Posterior vena cava (tissue), 2 donors: Measurements from ENCODE around the gene CARD8. TPM values are rescaled to one million over a fixed set of nuclear protein-coding genes. Genes with fewer than 3 reads are reported as not detected.

Source experiments
- DNase-seq: peaks from one replicate; pipeline ENCODE4 v3.0.0-alpha.2; 2020; ENCODE audit warnings: low spot score
- intact Hi-C, 2 donors: fragments of 100-400 bp; cut with DNase I; formaldehyde crosslinking; loops; one replicate each; pipeline versions ENCODE4 v1.14.1 to v1.14.2; 2022 to 2023
- total RNA-seq, 2 donors: library from RNA; stranded (reverse); fragmentation: NEBNext Ultra II Directional; extraction: Animal tissue kit (Norgen Biotek cat#: 25700); gene quantifications; one replicate each; pipeline ENCODE4 v1.2.1, GENCODE V29; 2021
- donor health status: DM: yes; HTN: yes; CAD: no.
- donor health status: DM: yes; HTN: yes; CAD: no.

CARD8 gene
- total RNA-seq, 2 donors from 2014 or later, result 44.0 to 54.2 TPM

GRCh38 chr19:48183356-48183755, 72.4 kb downstream of the CARD8 start:
- no peak for DNase-seq
- intact Hi-C loops, result no loop called here

GRCh38 chr19:48182434-48182833, 73.3 kb downstream of the CARD8 start:
- DNase-seq, result no peak
- intact Hi-C loops, result no loop called here

- no peak for DNase-seq
- intact Hi-C loops, result no loop called here
Observed at GRCh38 chr19:48181505-48181904, 74.2 kb downstream of the CARD8 start.

DNA sequence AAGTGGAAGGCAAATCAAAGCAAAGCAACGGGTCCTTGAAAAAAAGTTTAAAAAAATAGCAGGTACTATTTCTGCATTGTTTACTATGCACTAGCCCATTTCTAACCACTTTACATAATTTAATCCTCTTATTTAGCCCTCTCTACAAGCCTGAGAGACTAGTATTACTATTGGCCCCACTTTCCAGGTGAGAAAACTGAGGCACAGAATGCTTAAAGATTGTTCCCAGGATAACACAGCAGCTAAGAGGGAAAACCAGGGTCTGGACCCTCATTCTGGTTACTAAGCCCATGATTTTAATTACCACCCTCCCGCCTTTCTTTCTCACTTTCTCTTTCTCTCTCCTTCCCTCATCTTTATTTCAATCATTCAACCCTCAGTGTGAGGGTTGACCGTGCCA, 79.5 kb downstream of the CARD8 start:
- intact Hi-C loops, result no loop called here
- DNase-seq, result no peak

DNA sequence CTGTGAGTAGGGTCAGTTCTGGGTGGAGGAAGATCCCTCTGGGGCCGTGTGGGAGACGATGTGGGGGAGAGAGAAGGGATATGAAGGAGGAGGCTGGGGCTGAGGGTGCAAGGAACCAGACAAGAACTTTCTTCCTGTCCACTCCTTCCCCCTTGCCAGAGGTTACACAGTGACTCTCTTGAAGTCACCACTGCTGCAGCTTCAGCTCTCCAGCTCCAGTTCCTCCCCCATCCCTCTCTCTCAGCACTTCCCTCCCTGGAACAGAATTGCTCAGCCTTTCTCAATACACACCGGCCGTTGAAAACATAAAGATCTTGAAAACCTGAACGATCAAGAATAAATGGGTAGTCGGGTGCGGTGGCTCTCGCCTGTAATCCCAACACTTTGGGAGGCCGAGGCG, 80.1 kb downstream of the CARD8 start:
- intact Hi-C loops, result no loop called here
- DNase-seq, result no peak

DNA sequence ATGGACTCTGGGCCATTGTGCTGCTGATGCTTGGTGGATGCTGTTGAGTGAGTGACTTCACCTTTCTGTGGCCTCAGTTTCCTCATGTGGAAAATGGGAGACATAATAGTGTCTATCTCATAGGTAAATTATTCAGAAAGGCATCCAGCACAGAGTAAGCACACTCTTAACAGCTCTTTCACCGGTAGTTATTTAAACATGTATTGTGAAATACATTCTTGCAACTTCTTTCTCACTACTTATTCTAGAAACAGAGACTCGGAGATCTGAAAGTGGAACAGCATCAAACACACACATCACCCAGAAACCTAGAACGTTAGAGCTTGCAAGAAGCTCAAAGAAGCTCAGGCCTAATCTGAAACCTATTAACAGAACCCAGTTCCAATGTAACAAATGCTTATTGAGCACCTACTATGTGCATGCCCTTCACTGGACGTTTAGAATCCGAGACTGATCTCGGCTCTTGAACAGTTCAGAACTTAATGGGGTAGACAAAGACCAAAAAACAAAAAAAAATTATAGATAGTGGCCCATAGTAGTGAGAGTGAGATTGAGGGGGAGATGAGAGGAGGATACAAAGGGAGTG, 81.2 kb downstream of the CARD8 start:
- DNase-seq, result no peak
- intact Hi-C loops, result no loop called here

GRCh38 chr19:48171710-48172109, 84.0 kb downstream of the CARD8 start:
- intact Hi-C loops, result no loop called here
- no peak for DNase-seq

DNA sequence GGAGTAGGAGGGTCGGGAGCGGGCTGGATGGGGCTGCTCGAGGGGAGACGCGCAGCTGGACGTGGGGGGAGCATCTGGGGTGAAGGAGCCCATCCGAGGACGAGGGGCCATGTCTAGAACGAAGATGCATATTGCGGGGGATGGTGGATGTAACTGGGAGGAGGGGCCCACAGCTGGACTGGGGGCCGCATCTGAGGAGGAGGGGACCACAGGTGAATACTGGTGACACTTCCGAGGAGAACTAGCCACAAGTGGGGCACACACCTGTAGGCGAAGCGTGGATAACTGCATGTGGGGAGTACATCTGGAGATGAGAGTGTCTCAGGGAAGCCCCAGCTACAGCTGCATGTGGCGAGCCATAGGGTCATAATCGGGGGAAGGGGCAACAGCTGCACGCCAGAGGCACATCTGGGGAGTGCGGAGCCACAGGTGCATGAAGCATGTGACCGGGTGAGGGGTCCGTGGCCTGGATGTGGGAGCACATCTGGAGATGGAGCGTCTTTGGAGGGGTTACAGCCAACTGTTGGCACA, 84.8 kb downstream of the CARD8 start:
- no peak for DNase-seq
- intact Hi-C loops, result no loop called here

DNA sequence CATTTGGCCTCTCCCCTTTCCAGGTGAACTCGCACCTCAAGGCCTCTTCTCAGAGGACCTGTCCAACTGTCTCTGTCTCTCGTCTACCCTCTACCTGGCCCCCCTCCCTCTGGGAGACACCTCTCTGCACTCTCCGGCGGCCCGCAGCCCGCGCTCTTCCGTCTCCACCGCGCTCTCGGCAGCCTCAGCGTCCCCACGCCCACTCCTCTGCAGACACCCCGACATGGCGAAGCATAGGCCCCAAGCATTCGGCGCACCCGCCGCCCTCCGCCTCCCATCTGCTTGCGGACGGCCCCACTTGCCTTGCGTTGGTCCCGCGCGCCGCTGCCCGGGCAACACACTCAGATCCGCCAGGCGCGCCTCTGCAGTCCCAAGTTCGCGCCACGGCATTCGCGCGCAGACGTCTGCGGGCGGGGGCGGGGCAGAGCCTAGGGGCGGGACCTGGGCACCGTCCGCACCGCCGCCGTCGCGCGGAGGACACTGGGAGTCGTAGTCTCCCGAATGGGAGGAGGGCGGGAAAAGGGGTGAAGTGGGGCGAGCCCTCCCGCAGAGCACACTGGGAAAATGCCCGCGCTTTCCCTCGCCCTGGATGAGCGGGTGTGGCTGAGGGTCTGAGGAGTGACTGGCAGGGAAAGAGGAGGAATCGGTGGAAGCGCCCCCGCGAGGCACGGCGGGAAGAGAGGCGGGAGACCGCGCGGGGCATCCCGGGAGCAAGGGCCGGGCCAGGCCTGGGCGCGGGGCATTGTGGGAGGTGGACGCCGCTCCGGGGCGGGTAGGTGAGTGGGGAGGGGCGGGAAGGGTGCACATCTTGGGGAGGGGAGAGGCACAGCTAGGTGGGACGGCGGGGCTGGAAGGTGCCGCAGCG, 85.5 kb downstream of the CARD8 start, which contains the start of the genes LIG1 and ZSWIM9:
LIG1 (minus strand) TSS at position 406 of the 865 bp plus-strand sequence. CDS start 4,778 bp downstream, outside the sequence.
ZSWIM9 (plus strand) TSS at position 742 of the 865 bp plus-strand sequence. CDS start 1,123 bp downstream, outside the sequence.
- DNase-seq, result peak; percentile 97
- intact Hi-C loops, result no loop called here

DNA sequence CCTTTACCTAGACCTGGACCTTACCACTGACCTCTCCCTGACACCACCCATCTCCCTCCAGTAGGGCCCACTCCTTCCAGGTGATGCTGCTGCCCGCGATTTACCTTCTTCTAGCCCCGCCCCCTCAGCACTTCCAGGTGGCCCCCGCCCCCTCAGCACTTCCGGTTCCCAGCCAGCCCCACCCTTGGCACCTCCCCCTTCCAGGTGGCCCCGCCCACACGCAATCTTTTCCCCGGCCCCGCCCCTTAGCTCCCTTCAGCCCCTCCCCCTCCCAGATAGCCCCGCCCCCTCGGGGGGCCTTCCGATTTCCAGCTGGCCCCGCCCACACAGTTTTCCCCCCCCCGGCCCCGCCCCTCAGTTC, 86.2 kb downstream of the CARD8 start:
- peak; percentile 92 for DNase-seq
- intact Hi-C loops, result no loop called here

- DNase-seq, result no peak
- intact Hi-C loops, result no loop called here
Observed at GRCh38 chr19:48168689-48169088, 87.0 kb downstream of the CARD8 start.

DNA sequence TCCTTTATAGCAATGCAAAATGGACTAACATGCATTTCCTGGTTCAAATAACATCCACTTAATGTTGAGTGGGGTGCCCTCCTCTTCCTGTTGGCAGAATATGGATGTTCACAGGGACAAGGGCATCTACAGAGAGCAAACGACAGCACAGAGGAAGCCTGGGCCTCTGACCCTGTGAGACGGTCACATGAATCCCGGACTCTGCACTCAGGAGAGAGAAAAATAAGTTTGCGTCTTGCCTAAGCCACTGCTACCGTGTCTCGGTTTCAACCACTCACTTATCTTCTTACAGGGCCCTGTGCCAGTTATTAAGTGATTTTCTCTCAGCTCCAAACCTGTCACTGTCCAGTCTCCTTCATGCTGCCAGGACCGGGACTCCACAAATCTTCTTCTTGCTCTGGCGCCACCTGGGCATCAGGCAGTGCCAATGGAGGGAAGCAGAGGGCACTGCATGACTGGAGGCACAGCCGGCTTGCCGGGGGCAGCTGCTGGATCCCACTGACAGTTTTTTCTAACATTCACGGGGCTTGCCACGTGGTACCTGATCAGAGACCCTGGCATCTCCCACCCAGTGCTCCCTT, 97.4 kb downstream of the CARD8 start:
- intact Hi-C loops, result loop anchor here in 1 of 2 donors (10.0 kb wide), 2 partner anchors 53 to 193 kb away; no protein-coding TSS in a partner anchor
- DNase-seq, result no peak

Other genes with a start within 250 kb of the CARD8 start
- gene CABP5, start 211.8 kb downstream of the CARD8 start, total RNA-seq, result not detected
- gene PLA2G4C, start 145.1 kb downstream of the CARD8 start, total RNA-seq, result 10 to 100 TPM; 13.7 to 20.2 TPM
- gene LIG1, start 85.6 kb downstream of the CARD8 start, total RNA-seq, result 1 to 10 TPM; 4.8 to 5.9 TPM
- 1 to 10 TPM; 6.1 to 8.6 TPM for gene ZSWIM9, start 85.2 kb downstream of the CARD8 start, total RNA-seq
- gene ZNF114, start 14.2 kb upstream of the CARD8 start, total RNA-seq, result under 1 TPM; 0.37 to 0.38 TPM
- gene EMP3, start 69.6 kb upstream of the CARD8 start, total RNA-seq, result 100 to 1,000 TPM; 120 to 297 TPM
- gene TMEM143, start 108.0 kb upstream of the CARD8 start, total RNA-seq, result 1 to 10 TPM; 5.0 to 6.3 TPM
- gene SYNGR4, start 108.5 kb upstream of the CARD8 start, total RNA-seq, result not detected
- gene KDELR1, start 135.6 kb upstream of the CARD8 start, total RNA-seq, result 100 to 1,000 TPM in 1 of 2 donors, 10 to 100 TPM in 1; 94.6 to 111 TPM
- 1 to 10 TPM in 1 of 2 donors, under 1 TPM in 1; 0.71 to 2.3 TPM for gene GRIN2D, start 137.8 kb upstream of the CARD8 start, total RNA-seq
- 10 to 100 TPM; 21.1 to 24.2 TPM for gene GRWD1, start 190.1 kb upstream of the CARD8 start, total RNA-seq
- under 1 TPM; 0.52 to 0.65 TPM for gene KCNJ14, start 199.7 kb upstream of the CARD8 start, total RNA-seq
- gene CYTH2, start 213.5 kb upstream of the CARD8 start, total RNA-seq, result 10 to 100 TPM; 34.1 to 49.2 TPM